ENCODE measurements around the gene LASP1NB.

LASP1NB gene

GRCh38 chr17:38891441-38891840 is 34.0 kb upstream of the LASP1NB start:
- H2BK5ac ChIP-seq (ENCODE audit: low read depth, low read length, poor library complexity, severe bottlenecking) = no peak overlapping the region
- DNase-seq = no peak
- dilution Hi-C loops (cut with HindIII; ENCODE audit: low sequenced_read_pairs, unreplicated experiment) (no loop called here), in situ Hi-C loops (cut with MboI; ENCODE audit: low sequenced_read_pairs) (no loop called here), intact Hi-C loops (cut with micrococcal nuclease) (no loop called here)
- no peak overlapping the region for H3K18ac ChIP-seq (ENCODE audit: low read depth, low read length)
- no peak overlapping the region for H2BK15ac ChIP-seq (ENCODE audit: low read depth, low read length)
- no peak overlapping the region for H2AK5ac ChIP-seq (ENCODE audit: low read depth, low read length)
- TF ChIP-seq CTCF (conservative IDR thresholded peaks at IDR 0.05; ENCODE audit: low read depth, low read length) = no peak
- no peak for TF ChIP-seq SMC3 (IDR thresholded peaks at IDR 0.05; ENCODE audit: low read depth, low read length)
- no peak for TF ChIP-seq BHLHE40 (IDR thresholded peaks at IDR 0.05; ENCODE audit: low read depth, low read length)
- no peak for TF ChIP-seq MXI1 (IDR thresholded peaks at IDR 0.05; ENCODE audit: borderline replicate concordance, low read depth, low read length)
- no peak for TF ChIP-seq NFE2L2 (IDR thresholded peaks at IDR 0.05; ENCODE audit: low read depth, low read length)
- TF ChIP-seq RAD21 (IDR thresholded peaks at IDR 0.05; ENCODE audit: low read length) = no peak
- no peak for TF ChIP-seq MAZ (IDR thresholded peaks at IDR 0.05; ENCODE audit: borderline replicate concordance, low read depth, low read length)
- no peak for TF ChIP-seq USF2 (IDR thresholded peaks at IDR 0.05; ENCODE audit: low read depth, low read length)
- TF ChIP-seq FOS (IDR thresholded peaks at IDR 0.05; ENCODE audit: low read depth, low read length) = no peak
- no peak for TF ChIP-seq POLR2A (IDR thresholded peaks at IDR 0.05; ENCODE audit: low read depth, low read length)
- no peak for TF ChIP-seq RFX5 (IDR thresholded peaks at IDR 0.05; ENCODE audit: low read depth, low read length)
- TF ChIP-seq RCOR1 (IDR thresholded peaks at IDR 0.05; ENCODE audit: insufficient replicate concordance, low read length) = no peak
- TF ChIP-seq CHD1 (IDR thresholded peaks at IDR 0.05; ENCODE audit: low read depth, low read length) = no peak
- no peak for TF ChIP-seq ELK1 (IDR thresholded peaks at IDR 0.05; ENCODE audit: borderline replicate concordance, low read depth, low read length)
- no peak for TF ChIP-seq CEBPB (IDR thresholded peaks at IDR 0.05; ENCODE audit: low read depth, low read length)
- H4K8ac ChIP-seq (ENCODE audit: low read depth in 2 of 2, low read length in 2 of 2) = no peak overlapping the region
- no peak overlapping the region for H2BK20ac ChIP-seq (ENCODE audit: low read depth, low read length)
- no peaks in the 10 kb centered on the region for H3K9me3 ChIP-seq (ENCODE audit: control insufficient read depth, insufficient read depth, low read length)
- H2AK9ac ChIP-seq (replicated peaks; ENCODE audit: low read depth, low read length, poor library complexity) = no peak overlapping the region
- no peak overlapping the region for H3K9ac ChIP-seq (ENCODE audit: low read depth, low read length)
- H3K27ac ChIP-seq (ENCODE audit: insufficient read depth, low read length) = no peak overlapping the region
- no peak overlapping the region for H3K4me2 ChIP-seq (ENCODE audit: low read depth, low read length)
- no peak overlapping the region for H3K4ac ChIP-seq (ENCODE audit: low read depth, low read length)
- H4K20me1 ChIP-seq (ENCODE audit: insufficient read depth, low read length) = peaks cover 99% of the 10 kb centered on the region
- H3K56ac ChIP-seq (ENCODE audit: extremely low read depth, insufficient read depth, low read length) = no peak overlapping the region
- H3K4me1 ChIP-seq (ENCODE audit: control insufficient read depth, insufficient read depth, low read length) = peaks cover 9% of the 10 kb centered on the region
- H3K14ac ChIP-seq (replicated peaks; ENCODE audit: low read depth, low read length) = no peak overlapping the region
- ChIA-PET POLR2A (ENCODE audit: unreplicated experiment) (no interaction called here), CTCF (no interaction called here)
- no peak for ATAC-seq (ENCODE audit: low read depth)
- H3K9me1 ChIP-seq (ENCODE audit: insufficient read depth, low read length) = peaks cover 27% of the 10 kb centered on the region
- H4K91ac ChIP-seq (ENCODE audit: insufficient read depth, low read depth, low read length) = no peak overlapping the region
- H3K27me3 ChIP-seq (ENCODE audit: control insufficient read depth, insufficient read depth, low read length) = no peaks in the 10 kb centered on the region
- peaks cover 36 to 95% of the 10 kb centered on the region in 2 experiments; a peak in 3 of 4 replicates for H3K79me1 ChIP-seq (ENCODE audit: low read depth in 1 of 2, low read length in 2 of 2)
- H3K23ac ChIP-seq (ENCODE audit: low read depth, low read length) = no peak overlapping the region
- no peak overlapping the region for H3K4me3 ChIP-seq (ENCODE audit: insufficient read depth, low read depth, low read length)
- no TSS peak for BruUV-seq (replicated peaks)
- H3K36me3 ChIP-seq (ENCODE audit: control insufficient read depth, insufficient read depth, low read length) = peaks cover 78% of the 10 kb centered on the region
- H2AFZ ChIP-seq (replicated peaks; ENCODE audit: low read length, poor library complexity) = peak overlapping the region; percentile 32
- H2BK120ac ChIP-seq (ENCODE audit: low read depth, low read length) = no peak overlapping the region
- no peak overlapping the region for H4K5ac ChIP-seq (ENCODE audit: low read depth, low read length)
- no CpG with 5 or more reads among the region's 8 CpGs for WGBS, 2 experiments (ENCODE audit: extremely low coverage in 2 of 2, insufficient read length in 1 of 2)

Measured in IMR-90 (cell line).